Lower lobe of right lung (tissue), 2 donors: ENCODE measurements around the gene NLRP5. TPM values are rescaled to one million over a fixed set of nuclear protein-coding genes. Genes with fewer than 3 reads are reported as not detected.

Experiments used
- ATAC-seq, 2 donors: fragments of 200-7000 bp; cut with Tn5 transposase; one replicate each; pipeline ENCODE4 v1.9.1; 2020 to 2022; ENCODE audit warnings: mild to moderate bottlenecking in 2 of 2, moderate library complexity in 2 of 2
- DNase-seq: peaks from one replicate; pipeline ENCODE4 v3.0.0-alpha.2; 2020
- H3K27ac ChIP-seq: fragments of 200-600 bp; one replicate; pipeline ENCODE4 v1.8.0; 2022
- H3K27me3 ChIP-seq: fragments of 200-600 bp; one replicate; pipeline ENCODE4 v1.8.0; 2022; ENCODE audit warnings: low read depth
- H3K36me3 ChIP-seq: fragments of 200-600 bp; one replicate; pipeline ENCODE4 v1.8.0; 2022; ENCODE audit warnings: mild to moderate bottlenecking
- H3K4me1 ChIP-seq: fragments of 200-600 bp; one replicate; pipeline ENCODE4 v1.8.0; 2022
- H3K4me3 ChIP-seq: fragments of 200-600 bp; one replicate; pipeline ENCODE4 v1.8.0; 2022; ENCODE audit warnings: mild to moderate bottlenecking
- H3K9me3 ChIP-seq: fragments of 200-600 bp; one replicate; pipeline ENCODE4 v1.8.0; 2022
- intact Hi-C: fragments of 100-400 bp; cut with DNase I; formaldehyde crosslinking; loops from one replicate; pipeline ENCODE4 v1.11.0; 2022
- total RNA-seq: library from RNA; stranded (reverse); fragmentation: NEBNext Ultra II Directional; extraction: Animal tissue kit (Norgen Biotek cat#: 25700); gene quantifications from one replicate; pipeline ENCODE4 v1.2.1, GENCODE V29; 2021
- TF ChIP-seq, protein P1 (sequence below): fragments of 200-600 bp; IDR thresholded peaks from one replicate; pipeline ENCODE4 v1.8.0; 2022; ENCODE audit warnings: antibody characterized with exemption, mild to moderate bottlenecking
- donor health status: DM: no; HTN: yes; CAD: no; lungs with severe emphysema.

The NLRP5 gene
- total RNA-seq, 1 donor from 2014 or later = not detected

DNA sequence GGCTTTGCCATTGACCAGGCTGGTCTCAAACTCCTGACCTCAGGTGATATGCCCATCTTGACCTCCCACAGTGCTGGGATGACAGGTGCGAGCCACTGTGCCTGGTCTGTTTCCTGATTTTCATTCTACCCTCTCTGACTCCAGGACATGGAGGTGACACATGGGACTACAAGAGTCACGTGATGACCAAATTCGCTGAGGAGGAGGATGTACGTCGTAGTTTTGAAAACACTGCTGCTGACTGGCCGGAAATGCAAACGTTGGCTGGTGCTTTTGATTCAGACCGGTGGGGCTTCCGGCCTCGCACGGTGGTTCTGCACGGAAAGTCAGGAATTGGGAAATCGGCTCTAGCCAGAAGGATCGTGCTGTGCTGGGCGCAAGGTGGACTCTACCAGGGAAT, 40.2 kb downstream of the NLRP5 start:
- Histone ChIP-seq H3K27ac (no peak overlapping the region), H3K27me3 (no peaks in the 10 kb centered on the region), H3K4me1 (no peaks in the 10 kb centered on the region), H3K9me3 (no peaks in the 10 kb centered on the region), H3K36me3 (no peaks in the 10 kb centered on the region), H3K4me3 (no peak overlapping the region)
- intact Hi-C loops = no loop called here
- TF ChIP-seq, protein P1, sequence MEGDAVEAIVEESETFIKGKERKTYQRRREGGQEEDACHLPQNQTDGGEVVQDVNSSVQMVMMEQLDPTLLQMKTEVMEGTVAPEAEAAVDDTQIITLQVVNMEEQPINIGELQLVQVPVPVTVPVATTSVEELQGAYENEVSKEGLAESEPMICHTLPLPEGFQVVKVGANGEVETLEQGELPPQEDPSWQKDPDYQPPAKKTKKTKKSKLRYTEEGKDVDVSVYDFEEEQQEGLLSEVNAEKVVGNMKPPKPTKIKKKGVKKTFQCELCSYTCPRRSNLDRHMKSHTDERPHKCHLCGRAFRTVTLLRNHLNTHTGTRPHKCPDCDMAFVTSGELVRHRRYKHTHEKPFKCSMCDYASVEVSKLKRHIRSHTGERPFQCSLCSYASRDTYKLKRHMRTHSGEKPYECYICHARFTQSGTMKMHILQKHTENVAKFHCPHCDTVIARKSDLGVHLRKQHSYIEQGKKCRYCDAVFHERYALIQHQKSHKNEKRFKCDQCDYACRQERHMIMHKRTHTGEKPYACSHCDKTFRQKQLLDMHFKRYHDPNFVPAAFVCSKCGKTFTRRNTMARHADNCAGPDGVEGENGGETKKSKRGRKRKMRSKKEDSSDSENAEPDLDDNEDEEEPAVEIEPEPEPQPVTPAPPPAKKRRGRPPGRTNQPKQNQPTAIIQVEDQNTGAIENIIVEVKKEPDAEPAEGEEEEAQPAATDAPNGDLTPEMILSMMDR = no peak
- ATAC-seq (no peak), DNase-seq (no peak)

DNA sequence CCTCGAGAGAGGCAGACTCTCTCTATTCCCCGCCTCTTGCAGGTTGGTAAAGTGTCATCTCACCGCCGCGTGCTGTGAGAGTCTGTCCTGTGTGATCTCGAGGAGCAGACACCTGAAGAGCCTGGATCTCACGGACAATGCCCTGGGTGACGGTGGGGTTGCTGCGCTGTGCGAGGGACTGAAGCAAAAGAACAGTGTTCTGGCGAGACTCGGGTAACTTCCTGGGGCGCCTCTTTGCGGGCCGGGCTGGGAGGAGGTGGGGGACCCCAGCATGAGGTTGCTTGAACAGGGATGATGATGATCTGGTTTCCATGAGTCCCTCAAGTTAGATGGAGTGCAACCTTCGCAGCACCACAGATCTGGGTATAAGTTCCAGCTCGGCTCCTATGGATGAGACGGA, 67.0 kb downstream of the NLRP5 start:
- Histone ChIP-seq H3K4me1 (no peaks in the 10 kb centered on the region), H3K4me3 (no peak overlapping the region), H3K27me3 (peaks cover 9% of the 10 kb centered on the region), H3K27ac (no peak overlapping the region), H3K36me3 (no peaks in the 10 kb centered on the region), H3K9me3 (no peaks in the 10 kb centered on the region)
- intact Hi-C loops = no loop called here
- DNase-seq (no peak), ATAC-seq (no peak)
- TF ChIP-seq, protein P1 = no peak

DNA sequence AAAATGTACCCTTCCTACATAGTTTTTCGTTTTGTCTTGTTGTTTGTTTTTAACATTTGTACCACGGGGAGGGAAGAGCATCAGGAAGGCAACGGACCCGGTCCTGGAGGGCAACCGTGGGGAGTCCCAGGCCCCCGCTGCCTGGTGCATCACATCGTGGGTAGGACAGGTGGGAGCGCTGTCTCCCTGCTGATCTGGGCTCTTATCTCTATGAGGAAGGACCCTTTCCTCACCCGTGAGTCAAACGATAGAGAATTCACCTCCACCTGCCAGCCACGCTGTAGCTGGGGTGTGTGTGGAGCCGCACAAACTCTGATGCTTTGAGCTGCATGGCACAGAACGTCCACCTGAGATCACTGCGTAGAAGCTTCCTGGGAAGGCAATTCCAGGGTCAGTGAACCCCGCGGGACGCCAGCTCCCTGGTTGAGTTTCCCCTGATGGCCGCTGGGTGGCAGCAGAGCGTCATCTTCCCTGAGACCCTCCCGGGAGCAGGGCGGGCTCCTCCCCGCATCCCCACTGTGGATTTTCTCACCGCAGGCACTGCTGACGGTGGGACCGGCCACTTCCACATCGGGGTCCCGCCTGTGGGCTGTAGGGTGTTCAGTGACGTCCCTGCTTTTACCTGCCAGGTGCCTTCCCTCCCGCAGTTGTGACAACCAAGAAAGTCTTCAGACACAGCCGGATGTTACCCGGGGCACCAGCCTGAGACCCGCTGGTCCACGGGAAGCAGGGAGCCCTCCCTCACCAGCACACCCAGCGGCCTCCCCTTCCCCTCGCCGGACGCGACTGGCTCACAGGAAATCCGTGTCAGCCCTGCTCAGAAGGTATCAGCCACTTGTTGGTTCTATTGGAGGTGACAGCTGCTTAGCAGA, 79.8 kb downstream of the NLRP5 start:
- Histone ChIP-seq H3K36me3 (no peaks in the 10 kb centered on the region), H3K4me1 (peaks cover 10% of the 10 kb centered on the region), H3K9me3 (no peaks in the 10 kb centered on the region), H3K4me3 (peak overlapping the region; percentile 27), H3K27ac (no peak overlapping the region), H3K27me3 (peaks cover 32% of the 10 kb centered on the region)
- TF ChIP-seq, protein P1 = peak; percentile 94
- intact Hi-C loops = no loop called here
- DNase-seq (peak; percentile 77), ATAC-seq (peak; percentile 86)

DNA sequence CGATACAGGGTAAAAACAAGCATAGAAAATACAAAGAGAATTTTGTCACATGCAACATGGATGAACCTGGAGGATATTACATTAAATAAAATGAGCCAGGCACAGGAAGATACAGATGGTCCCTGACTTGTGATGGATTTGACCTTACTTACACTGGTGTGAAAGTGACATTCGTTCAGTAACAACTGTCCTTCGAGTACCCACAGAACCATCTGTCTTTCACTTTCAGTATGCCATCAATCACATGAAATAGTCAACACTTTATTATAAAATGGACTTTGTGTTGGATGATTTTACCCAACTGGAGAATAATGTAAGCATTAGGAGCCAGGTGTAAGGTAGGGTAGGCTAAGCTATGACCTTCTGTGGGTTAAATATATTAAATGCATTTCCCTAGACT, 83.1 kb downstream of the NLRP5 start:
- H3K9me3 ChIP-seq = no peaks in the 10 kb centered on the region
- TF ChIP-seq, protein P1 = no peak
- H3K27me3 ChIP-seq = peaks cover 15% of the 10 kb centered on the region
- no peaks in the 10 kb centered on the region for H3K36me3 ChIP-seq
- intact Hi-C loops = loop anchor here (10.0 kb wide), 1 partner anchor 115 kb away; no protein-coding TSS in a partner anchor
- H3K4me1 ChIP-seq = peaks cover 10% of the 10 kb centered on the region
- H3K4me3 ChIP-seq = no peak overlapping the region
- DNase-seq (no peak), ATAC-seq (no peak)
- no peak overlapping the region for H3K27ac ChIP-seq

DNA sequence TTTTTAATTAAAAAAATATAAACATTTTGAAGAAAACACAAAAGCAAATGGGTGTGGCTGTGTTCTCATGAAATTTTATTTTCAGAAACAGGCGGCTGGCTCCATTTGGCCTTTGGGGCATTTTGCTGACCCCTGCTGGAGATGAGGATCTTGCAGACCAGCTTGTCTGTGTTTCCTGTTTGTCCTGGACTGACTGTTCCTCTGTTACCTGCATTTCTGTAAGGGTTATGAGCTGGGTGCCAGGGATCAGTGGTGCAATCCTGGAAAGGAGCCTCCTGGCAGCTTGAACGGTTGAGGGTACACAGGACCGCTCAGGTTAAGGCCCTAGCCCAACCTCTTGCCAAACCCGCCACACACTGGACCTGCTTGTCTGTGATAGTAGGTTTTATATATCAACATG, 84.6 kb downstream of the NLRP5 start:
- DNase-seq = no peak
- Histone ChIP-seq H3K4me1 (peaks cover 9% of the 10 kb centered on the region), H3K27ac (no peak overlapping the region), H3K36me3 (no peaks in the 10 kb centered on the region), H3K27me3 (peaks cover 10% of the 10 kb centered on the region), H3K9me3 (no peaks in the 10 kb centered on the region), H3K4me3 (no peak overlapping the region)
- no peak for ATAC-seq
- intact Hi-C loops = loop anchor here (10.0 kb wide), 1 partner anchor 114 kb away; no protein-coding TSS in a partner anchor
- TF ChIP-seq, protein P1 = no peak
